ENCODE results near the gene XXYLT1. TPM values are rescaled to one million over a fixed set of nuclear protein-coding genes. Genes with fewer than 3 reads are reported as not detected.

Gene XXYLT1
- total RNA-seq, 4 donors from 2014 or later, result 9.8 to 14.6 (median 13.9) TPM

DNA sequence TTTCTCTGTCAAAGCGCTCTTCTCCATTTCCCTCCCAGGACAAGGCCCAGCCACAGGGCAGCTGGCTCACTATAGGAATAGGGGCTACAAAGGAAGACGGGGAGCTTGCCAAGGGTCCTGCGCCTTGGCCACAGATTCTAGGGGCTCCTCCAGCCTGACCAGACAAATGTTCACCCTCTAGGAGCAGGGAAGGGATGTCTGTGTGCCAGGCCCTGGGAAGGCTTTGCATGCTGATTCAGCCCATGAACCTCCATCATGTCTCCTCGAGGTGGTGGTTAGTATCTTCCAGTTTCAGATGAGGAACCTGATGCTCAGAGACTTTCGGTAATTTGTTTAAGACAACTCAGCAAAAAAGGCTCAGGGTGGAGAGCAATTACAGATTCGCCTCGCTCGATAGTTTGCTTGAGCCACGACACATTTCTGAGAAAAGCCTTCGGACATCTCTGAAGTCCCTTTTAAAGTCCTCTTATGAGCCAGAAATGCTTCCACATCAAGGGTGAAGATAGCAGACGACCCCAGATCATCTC is 110.0 kb downstream of the XXYLT1 start:
- no peak for DNase-seq
- Histone ChIP-seq H3K27me3 (no peaks in the 10 kb centered on the region), H3K27ac (peak overlapping the region in 2 of 3 donors; percentile 15 to 36), H3K4me1 (peaks cover 0 to 23% of the 10 kb centered on the region in 2 donors), H3K36me3 (no peaks in the 10 kb centered on the region), H3K9me3 (no peaks in the 10 kb centered on the region), H3K4me3 (replicated peaks in 1 of 3) (no peak overlapping the region)
- 94 to 96% methylated on average over 11 of the region's 11 CpGs for WGBS, 2 donors
- intact Hi-C loops (cut with DNase I), result no loop called here
- TF ChIP-seq CTCF (IDR thresholded peaks at IDR 0.05) (no peak), POLR2A (IDR thresholded peaks at IDR 0.05) (no peak)

- Histone ChIP-seq H3K4me1 (peaks cover 6 to 29% of the 10 kb centered on the region in 2 donors), H3K36me3 (no peaks in the 10 kb centered on the region), H3K27me3 (no peaks in the 10 kb centered on the region), H3K9me3 (no peaks in the 10 kb centered on the region), H3K27ac (peak overlapping the region in 2 of 3 donors; percentile 36 to 42), H3K4me3 (replicated peaks in 1 of 3) (no peak overlapping the region)
- TF ChIP-seq POLR2A (IDR thresholded peaks at IDR 0.05) (no peak), CTCF (IDR thresholded peaks at IDR 0.05) (no peak)
- peak in 1 of 2 donors; percentile 27 for DNase-seq
- WGBS, 2 donors, result 62 to 92% methylated on average over 11 to 13 of the region's 14 CpGs
- intact Hi-C loops (cut with DNase I), result no loop called here
These were observed 110.6 kb downstream of the XXYLT1 start for GRCh38 chr3:195160257-195160898.

- intact Hi-C loops (cut with DNase I), result no loop called here
- H3K4me3 ChIP-seq (replicated peaks in 1 of 3), result no peak overlapping the region
- peaks cover 12 to 35% of the 10 kb centered on the region in 2 donors for H3K4me1 ChIP-seq
- TF ChIP-seq CTCF (IDR thresholded peaks at IDR 0.05), result no peak
- no peak for TF ChIP-seq POLR2A (IDR thresholded peaks at IDR 0.05)
- DNase-seq, result no peak
- 84 to 87% methylated on average over 6 of the region's 6 CpGs for WGBS, 2 donors
- H3K27me3 ChIP-seq, result no peaks in the 10 kb centered on the region
- no peaks in the 10 kb centered on the region for H3K36me3 ChIP-seq
- H3K9me3 ChIP-seq, result no peaks in the 10 kb centered on the region
- peak overlapping the region in 2 of 3 donors; percentile 29 to 42 for H3K27ac ChIP-seq
These were observed 111.2 kb downstream of the XXYLT1 start for GRCh38 chr3:195159814-195160165.

DNA sequence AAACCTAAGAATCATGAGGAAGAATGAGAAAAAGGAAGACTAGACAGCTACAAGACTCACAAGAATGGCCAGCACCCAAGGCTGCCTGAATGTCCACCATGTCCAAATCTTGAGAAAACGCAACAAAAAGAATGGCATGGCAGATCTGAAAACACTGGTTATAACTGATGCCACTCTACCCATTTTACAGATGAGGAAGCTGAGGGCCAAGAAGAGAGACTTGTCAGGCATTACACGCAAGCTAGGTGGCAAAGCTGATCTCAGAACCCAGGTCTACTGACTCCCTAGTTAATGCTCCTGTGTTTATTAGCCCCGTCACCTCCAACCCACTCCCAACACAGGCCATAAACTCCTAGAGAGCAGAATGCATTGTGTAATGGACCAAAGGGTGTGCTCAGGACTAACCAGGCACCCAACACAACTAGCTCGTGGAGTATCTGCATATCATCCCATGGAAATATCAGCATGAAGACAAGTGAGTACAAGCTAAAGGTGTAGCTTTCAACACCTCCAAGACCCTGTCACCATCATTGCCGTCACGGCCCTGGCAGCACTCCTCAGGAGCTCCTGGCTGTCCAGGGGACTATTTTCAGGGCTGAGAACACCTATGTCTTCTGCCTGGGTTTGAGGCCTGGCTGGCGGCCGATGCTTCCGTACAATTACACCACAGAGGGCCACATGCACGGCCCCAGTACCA is 111.7 kb downstream of the XXYLT1 start:
- Histone ChIP-seq H3K27ac (peak overlapping the region in 1 of 3 donors; percentile 29), H3K9me3 (no peaks in the 10 kb centered on the region), H3K27me3 (no peaks in the 10 kb centered on the region), H3K36me3 (no peaks in the 10 kb centered on the region), H3K4me3 (replicated peaks in 1 of 3) (no peak overlapping the region), H3K4me1 (peaks cover 17 to 40% of the 10 kb centered on the region in 2 donors)
- no peak for DNase-seq
- no peak for TF ChIP-seq POLR2A (IDR thresholded peaks at IDR 0.05)
- no peak for TF ChIP-seq CTCF (IDR thresholded peaks at IDR 0.05)
- intact Hi-C loops (cut with DNase I), result no loop called here
- 93 to 95% methylated on average over 10 of the region's 10 CpGs for WGBS, 2 donors
